Coronary artery (tissue), 2 donors: Measurements from ENCODE around the gene ADAMTS2.
"Not testable (repeated sequence)": the region's sequence is repeated elsewhere in the genome, so short reads cannot be mapped to it uniquely, and the experiment has no call there.

ENCODE experiments used
- DNase-seq: peaks from one replicate; pipeline ENCODE4 v3.0.0-alpha.2; 2017; ENCODE audit warnings: low spot score
- H3K27ac ChIP-seq, 2 donors: fragments of 200-600 bp; sonication (generic); one replicate each; pipeline ENCODE4 v1.5.1; 2016 to 2019
- H3K4me3 ChIP-seq: fragments of 200-600 bp; sonication (generic); 2 replicates; pipeline ENCODE4 v1.5.1; 2016; ENCODE audit warnings: mild to moderate bottlenecking, moderate library complexity
- TF ChIP-seq, protein P1 (sequence below): fragments of 200-600 bp; sonication (generic); IDR thresholded peaks from one replicate; pipeline ENCODE4 v1.5.1; 2019; ENCODE audit warnings: antibody characterized with exemption

ADAMTS2 gene

DNA sequence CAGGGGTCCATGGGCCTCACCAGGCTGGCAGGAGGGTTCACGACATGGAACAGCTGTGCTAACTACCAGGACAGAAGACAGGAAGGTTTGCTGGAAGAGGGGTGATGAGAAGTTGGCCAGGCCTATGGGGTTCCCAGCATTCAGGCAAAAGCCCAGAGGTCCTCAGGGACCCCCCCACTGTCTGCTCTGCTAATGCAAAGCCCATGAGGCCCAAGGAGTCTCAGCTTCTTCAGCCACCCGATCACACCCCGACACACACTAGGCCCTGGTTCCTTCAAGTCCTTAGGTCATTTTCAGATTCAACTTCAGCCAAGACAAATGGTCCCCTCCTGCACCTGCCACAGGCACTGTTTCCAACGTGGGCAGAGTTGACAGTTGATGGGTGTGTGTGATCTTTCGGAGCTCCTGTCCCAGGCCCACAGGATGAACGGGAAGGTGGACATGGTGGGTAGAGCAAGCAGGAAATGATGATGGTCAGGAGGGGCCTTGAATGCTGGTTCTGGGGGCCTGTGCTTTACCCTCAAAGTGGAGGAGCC is 20.4 kb downstream of the ADAMTS2 start:
- Histone ChIP-seq H3K4me3 (no peak overlapping the region), H3K27ac (no peak overlapping the region)
- TF ChIP-seq, protein P1, sequence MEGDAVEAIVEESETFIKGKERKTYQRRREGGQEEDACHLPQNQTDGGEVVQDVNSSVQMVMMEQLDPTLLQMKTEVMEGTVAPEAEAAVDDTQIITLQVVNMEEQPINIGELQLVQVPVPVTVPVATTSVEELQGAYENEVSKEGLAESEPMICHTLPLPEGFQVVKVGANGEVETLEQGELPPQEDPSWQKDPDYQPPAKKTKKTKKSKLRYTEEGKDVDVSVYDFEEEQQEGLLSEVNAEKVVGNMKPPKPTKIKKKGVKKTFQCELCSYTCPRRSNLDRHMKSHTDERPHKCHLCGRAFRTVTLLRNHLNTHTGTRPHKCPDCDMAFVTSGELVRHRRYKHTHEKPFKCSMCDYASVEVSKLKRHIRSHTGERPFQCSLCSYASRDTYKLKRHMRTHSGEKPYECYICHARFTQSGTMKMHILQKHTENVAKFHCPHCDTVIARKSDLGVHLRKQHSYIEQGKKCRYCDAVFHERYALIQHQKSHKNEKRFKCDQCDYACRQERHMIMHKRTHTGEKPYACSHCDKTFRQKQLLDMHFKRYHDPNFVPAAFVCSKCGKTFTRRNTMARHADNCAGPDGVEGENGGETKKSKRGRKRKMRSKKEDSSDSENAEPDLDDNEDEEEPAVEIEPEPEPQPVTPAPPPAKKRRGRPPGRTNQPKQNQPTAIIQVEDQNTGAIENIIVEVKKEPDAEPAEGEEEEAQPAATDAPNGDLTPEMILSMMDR = no peak
- DNase-seq = no peak

DNA sequence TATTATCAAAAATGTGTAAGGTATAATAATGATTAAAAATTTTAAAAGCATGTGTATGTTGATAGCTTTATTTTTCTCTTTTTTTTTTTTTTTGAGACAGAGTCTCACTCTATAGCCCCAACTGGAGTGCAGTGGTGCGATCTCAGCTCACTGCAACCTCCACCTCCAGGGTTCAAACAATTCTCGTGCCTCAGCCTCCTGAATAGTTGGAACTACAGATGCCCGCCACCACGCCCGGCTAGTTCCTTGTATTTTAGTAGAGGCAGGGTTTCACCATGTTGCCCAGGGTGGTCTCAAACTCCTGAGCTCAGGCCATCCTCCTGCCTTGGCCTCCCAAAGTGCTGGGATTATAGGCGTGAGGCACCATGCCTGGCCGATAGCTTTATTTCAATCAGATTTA is 20.9 kb downstream of the ADAMTS2 start:
- not testable (repeated sequence) for DNase-seq, H3K27ac ChIP-seq, H3K4me3 ChIP-seq

DNA sequence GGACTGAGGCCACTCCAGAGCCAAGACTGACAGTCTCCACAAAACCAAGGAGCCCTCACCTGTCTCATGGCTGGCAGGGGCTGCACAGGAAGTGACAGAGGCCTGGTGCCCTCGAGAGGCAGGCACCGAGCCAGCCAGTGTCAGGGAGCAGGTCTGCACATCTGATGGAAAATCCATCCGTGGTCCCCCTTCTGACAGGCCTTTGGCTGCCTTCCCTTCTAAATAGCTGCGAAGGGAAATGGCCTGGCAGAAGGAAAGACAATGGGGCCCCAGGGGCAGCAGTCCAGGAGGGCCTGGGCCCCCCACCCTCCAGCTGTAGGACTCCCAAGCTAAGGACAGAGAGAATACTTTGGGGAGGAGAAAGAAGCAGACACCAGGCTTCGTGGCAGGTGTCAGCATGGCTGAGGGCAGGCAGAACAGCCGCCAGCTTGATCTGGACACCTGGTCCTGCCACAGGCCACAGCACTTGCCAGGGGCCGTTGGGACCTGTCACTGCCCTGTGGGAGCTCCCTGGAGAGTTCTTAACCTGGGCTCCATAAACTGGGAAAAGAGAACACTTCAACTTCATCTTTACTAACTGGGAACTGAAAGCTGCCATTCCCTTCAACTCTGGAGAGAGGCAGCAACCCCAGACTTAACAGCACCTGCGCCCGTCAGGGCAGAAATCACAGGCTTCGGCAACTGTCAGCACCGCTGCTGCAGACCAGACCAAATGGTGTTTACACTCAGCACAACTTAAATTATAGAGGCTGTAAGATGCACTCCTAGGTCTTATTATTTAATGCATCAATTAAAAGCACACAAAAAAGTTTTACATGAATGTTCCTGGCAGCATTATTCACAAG is 22.0 kb downstream of the ADAMTS2 start:
- Histone ChIP-seq H3K27ac (no peak overlapping the region), H3K4me3 (no peak overlapping the region)
- TF ChIP-seq, protein P1 = no peak
- no peak for DNase-seq

DNA sequence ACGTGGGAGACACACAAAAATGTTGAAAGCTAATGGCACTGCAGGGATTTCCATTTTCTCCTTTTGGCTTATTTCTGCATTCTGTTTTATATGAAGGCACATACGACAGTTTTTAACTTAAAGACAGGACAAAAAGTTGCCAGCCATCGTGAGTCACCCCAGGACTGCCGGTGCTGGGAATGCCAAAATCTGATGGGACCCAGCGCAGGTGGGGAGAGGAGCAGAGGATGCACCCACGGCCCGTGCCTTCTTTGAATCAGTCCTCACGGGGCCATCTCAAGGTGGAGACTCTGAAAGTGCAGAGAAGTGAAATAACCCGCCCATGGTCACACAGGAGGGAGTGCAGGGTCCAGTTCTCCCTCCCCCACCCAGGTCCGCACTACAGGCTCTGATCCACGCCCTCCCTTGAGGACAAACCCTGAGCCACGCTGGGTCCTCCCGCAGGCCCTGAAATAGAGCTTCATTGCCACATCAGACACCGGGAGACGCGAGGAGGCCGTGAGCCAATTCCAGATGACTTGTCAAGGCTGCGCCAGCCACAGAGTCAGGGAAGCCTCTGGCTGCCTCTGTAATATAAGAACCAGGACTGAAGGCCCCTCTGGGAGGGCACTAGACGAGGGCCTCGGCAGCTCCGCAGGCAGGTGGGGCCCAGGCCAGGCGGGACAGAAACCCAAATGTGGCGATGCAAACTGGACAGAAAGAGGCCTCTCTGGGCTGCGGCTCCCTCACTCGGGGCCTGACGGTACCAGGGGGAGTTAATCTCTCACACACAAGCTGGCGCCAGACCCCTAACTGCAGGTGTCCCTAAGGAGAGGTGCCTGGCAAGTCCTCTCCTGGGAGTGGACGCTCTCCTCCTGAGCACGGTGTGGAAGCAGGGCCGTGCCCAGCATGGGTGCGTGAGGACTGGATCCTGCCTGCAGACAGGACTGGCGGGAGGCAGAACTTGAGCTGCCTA is 22.9 kb downstream of the ADAMTS2 start:
- no peak overlapping the region for H3K4me3 ChIP-seq
- TF ChIP-seq, protein P1 = no peak
- H3K27ac ChIP-seq = no peak overlapping the region
- no peak for DNase-seq

DNA sequence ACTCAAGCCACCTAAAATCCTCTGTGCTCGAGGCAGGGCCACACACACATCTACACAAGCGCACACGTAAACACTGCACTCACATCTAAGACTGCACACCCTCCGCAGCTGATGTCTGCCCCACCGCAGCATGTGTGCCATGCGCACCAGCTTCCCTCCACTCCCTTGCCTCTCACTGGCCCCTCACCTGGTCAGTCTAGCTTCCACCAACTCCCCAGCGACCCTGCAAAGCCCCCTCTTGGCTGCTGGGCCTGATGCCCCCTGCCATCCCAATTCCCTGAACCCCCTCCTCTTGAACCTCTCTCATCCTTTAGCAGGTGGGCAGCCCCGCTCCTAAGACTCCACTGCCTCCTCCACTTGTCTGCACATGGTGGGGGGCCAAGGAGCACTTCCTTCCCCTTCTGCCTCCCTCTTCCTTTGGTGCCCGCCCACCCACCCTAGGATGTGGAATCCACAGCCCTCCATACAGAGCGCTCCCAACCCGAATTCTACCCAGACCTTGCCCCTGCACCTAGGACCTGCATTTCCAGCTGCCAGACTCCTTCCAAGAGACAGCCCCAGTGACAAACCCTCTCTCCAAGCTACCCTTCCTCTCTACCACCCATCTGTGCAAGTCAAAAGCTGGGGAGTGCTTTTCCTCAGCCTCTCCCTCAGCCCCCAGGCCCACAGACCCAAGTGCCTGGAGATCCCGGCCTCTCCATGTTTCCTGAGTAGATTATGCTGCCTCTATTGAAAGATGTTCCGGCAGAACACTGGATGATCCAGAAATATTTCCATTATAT is 23.9 kb downstream of the ADAMTS2 start:
- DNase-seq = no peak
- no peak overlapping the region for H3K4me3 ChIP-seq
- TF ChIP-seq, protein P1 = no peak
- H3K27ac ChIP-seq = no peak overlapping the region

DNA sequence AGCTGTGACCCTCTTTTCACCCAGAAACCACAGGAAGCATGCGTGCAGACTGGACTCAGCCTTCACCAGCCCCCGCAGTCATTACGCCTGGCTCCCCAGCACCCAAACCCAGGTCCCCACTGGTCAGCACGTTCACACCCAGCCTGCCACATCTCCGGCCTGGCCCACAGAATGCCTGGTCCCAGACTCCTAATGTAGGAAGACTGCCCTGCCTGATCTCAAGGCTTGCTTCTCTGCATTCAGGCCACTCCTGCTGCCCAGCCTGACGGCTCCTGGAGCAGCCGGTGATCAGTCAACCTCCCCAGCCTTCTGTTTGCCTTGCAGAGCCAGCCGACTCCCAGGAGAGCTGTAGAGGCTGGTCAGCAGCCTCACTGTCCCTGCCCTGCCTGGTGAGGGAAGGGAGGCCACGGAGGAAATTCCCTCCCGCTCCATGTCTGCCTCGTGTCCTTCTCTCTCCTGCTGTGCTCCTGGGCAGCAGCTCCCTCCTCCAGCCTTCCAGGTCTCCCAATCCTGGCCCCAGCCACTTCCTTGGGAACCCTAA is 25.4 kb downstream of the ADAMTS2 start:
- no peak for DNase-seq
- Histone ChIP-seq H3K4me3 (no peak overlapping the region), H3K27ac (peak overlapping the region; percentile 51 to 66)
- TF ChIP-seq, protein P1 = no peak
